H1 (cell line): ENCODE results near the gene ZNF665. TPM values are rescaled to one million over a fixed set of nuclear protein-coding genes. Genes with fewer than 3 reads are reported as not detected.

ENCODE experiments used
- CEBPB ChIP-seq: IDR thresholded peaks from 2 replicates; pipeline ENCODE4 v1.6.1; 2012; ENCODE audit warnings: low read depth, low read length
- CHD2 ChIP-seq: IDR thresholded peaks from 2 replicates; pipeline ENCODE4 v1.6.1; 2012; ENCODE audit warnings: low read length, improper control_type of control experiment
- CHD7 ChIP-seq: fragments of 300-600 bp; sonication (generic); IDR thresholded peaks from 2 replicates; pipeline ENCODE4 v1.7.1; 2012; ENCODE audit warnings: low read length, moderate library complexity, mild to moderate bottlenecking, inconsistent platforms; ENCODE audit not compliant: insufficient replicate concordance
- E2F6 ChIP-seq: IDR thresholded peaks from 2 replicates; pipeline ENCODE4 v1.6.1; 2012; ENCODE audit warnings: inconsistent platforms
- EGR1 ChIP-seq: IDR thresholded peaks from 2 replicates; pipeline ENCODE4 v1.6.1; 2011; ENCODE audit warnings: low read depth, low read length, borderline replicate concordance
- GABPA ChIP-seq: IDR thresholded peaks from 2 replicates; pipeline ENCODE4 v1.6.1; 2011; ENCODE audit warnings: mild to moderate bottlenecking, low read length, moderate library complexity, borderline replicate concordance; ENCODE audit not compliant: insufficient read depth
- NANOG ChIP-seq: IDR thresholded peaks from 2 replicates; pipeline ENCODE4 v1.6.1; 2011; ENCODE audit warnings: low read length, low read depth, mild to moderate bottlenecking, inconsistent platforms; ENCODE audit not compliant: insufficient read depth, poor library complexity, severe bottlenecking
- RBBP5 ChIP-seq: IDR thresholded peaks from 2 replicates; pipeline ENCODE4 v1.7.1; 2012; ENCODE audit warnings: low read depth, mild to moderate bottlenecking, inconsistent platforms, low read length, moderate library complexity, borderline replicate concordance
- SIN3A ChIP-seq, 2 experiments: IDR thresholded peaks in 1 of 2; conservative IDR thresholded peaks in 1 of 2; 2 replicates each; pipeline ENCODE4 v1.6.1; 2011 to 2012; ENCODE audit warnings: low read length in 2 of 2, improper control_type of control experiment in 1 of 2, low read depth in 1 of 2, mild to moderate bottlenecking in 1 of 2
- SP2 ChIP-seq: IDR thresholded peaks from 2 replicates; pipeline ENCODE4 v1.6.1; 2012; ENCODE audit warnings: mild to moderate bottlenecking, low read length, inconsistent platforms
- TBP ChIP-seq: IDR thresholded peaks from 2 replicates; pipeline ENCODE4 v1.6.1; 2011; ENCODE audit warnings: low read depth, low read length, improper control_type of control experiment
- polyA plus RNA-seq, 7 experiments: library from polyadenylated mRNA; depleted of rRNA in 3 of 7; stranded (reverse) in 5 of 7; unstranded in 2 of 7; fragments of >200 nt in 5 of 7; fragments of 200-250 nt in 2 of 7; gene quantifications; 1 replicate in 5 of 7; 2 replicates in 1 of 7; 4 replicates in 1 of 7; pipeline versions ENCODE4 v1.2.1 to v1.2.3, GENCODE V29; 2011 to 2013; ENCODE audit warnings: missing spikeins in 2 of 7, mixed read lengths in 2 of 7
- total RNA-seq: library from RNA; stranded (reverse); fragmentation: NEBNext Ultra II Directional; extraction: Animal tissue kit (Norgen Biotek cat#: 25700); gene quantifications from 2 replicates; pipeline ENCODE4 v1.2.1, GENCODE V29; 2021

Gene ZNF665
- total and polyA plus RNA-seq, 2 of the 8 experiments (the other 6 are each of a cell fraction or from before 2014, with no cell fraction given), result 2.4 to 6.4 TPM

- no peak for TF ChIP-seq CHD7
- no peak for TF ChIP-seq SP2
- TF ChIP-seq GABPA, result no peak
- TF ChIP-seq CEBPB, result no peak
- TF ChIP-seq EGR1, result no peak
- TF ChIP-seq RBBP5, result no peak
- TF ChIP-seq NANOG, result no peak
- no peak for TF ChIP-seq CHD2
- no peak for TF ChIP-seq E2F6
- TF ChIP-seq TBP, result no peak
- TF ChIP-seq SIN3A (conservative IDR thresholded peaks at IDR 0.05 in 1 of 2, IDR thresholded peaks at IDR 0.05 in 1 of 2; ENCODE audit: low read depth in 1 of 2, low read length in 2 of 2), result no peak
Observed at GRCh38 chr19:53172889-53173288, 20.3 kb downstream of the ZNF665 start (continued).
